Ammon's horn (tissue), 1 donor: ENCODE measurements around the gene ARID5B.

ENCODE experiments used
- DNase-seq: peaks from one replicate; pipeline ENCODE4 v3.0.0-alpha.2; 2016; ENCODE audit warnings: low spot score

The ARID5B gene

DNA sequence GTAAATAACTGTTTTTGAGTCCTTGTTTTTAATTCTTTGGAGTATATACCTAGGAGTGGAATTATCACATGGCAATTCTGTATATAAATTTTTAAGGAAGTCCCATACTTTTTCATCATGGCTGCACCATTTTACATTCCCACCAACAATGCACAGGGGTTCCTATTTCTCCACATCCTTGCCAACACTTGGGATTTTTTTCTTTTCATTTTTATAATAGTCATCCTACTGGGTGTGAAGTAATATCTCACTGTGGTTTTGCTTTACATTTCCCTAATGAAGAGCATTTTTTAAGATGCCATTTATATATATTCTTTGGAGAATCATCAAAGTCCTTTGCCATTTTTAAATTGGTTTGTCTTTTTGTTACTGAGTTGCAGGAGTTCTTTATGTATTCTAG is 89.7 kb downstream of the ARID5B start:
- DNase-seq, result no peak

DNA sequence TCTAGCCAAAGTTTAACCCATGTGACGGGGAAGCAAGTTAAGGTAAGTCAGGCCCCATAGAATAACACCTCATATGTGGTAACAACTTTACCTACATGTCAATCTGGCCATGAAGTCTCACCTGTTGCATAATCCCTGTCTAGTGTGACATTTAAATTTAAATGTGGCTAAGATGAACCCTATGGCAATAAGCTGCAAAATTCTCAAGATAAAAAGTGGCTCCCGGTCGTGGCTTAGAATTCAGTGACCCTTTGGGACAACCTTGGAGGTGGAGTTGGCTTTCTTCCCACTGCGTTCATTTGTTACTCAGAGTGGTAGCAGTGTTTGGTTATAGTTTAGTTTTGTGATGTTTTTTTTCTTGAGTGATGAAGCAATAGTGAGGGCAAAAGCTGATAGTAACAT is 90.6 kb downstream of the ARID5B start:
- no peak for DNase-seq

DNA sequence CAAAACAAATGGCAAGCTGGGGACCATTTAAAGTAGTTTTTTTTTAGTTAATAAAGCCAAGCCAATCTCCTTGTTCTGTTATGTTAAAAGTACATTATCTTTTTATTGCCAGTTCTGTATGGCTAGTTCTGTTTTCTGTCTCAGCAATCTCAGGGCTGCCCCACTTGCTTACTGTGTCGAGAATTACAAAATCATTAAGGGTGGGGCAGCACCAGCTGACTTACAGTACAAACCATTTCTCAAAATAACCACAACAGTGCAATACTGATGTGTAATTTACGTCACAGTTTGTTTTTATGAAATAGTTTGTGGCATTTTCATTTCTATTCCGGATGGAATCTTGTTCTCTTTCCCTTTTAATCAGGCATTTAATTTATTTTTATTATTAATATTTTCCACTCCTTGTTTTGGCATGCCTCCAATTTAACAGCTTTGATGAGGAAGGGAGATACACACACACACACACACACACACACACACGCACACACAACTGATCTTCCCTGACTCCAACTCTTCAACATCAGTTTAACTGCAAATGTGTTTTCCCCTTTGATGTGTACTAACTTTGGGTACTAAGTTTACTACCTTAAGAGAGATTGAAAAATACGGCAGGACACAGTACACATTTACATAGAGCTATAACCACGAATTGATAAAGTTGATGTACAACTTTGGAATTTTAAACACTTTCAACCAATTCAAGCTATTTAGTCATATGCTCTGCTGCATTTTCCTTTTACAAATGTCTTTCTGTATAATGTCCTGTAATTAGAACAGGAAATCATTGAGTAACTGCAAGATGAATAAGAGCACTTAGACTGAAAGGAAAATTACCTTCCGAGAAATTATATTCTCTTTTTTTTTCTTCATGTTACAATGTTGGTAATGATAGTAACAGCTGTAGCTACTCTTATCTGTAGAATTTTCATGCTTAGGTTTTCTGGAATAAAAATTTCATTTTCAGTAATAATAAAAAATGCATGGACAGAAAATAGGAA is 91.5 kb downstream of the ARID5B start:
- DNase-seq, result no peak

- no peak for DNase-seq
Observed at GRCh38 chr10:61993711-61994401, 92.4 kb downstream of the ARID5B start.

- no peak for DNase-seq
Observed at GRCh38 chr10:61994405-61995219, 93.1 kb downstream of the ARID5B start.

DNA sequence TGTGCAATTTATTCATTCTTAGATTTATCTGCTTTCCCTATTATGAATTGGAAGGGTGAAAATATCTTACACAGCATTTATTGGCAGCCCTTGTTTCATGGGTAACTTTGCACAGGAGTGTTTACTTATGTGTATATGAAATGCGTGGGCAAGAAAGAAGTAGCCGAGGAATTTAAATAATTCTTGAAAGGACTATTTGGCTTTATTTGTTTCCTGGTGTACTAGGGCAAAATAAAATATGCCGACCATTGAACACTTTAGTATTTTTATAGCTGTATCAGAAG is 93.7 kb downstream of the ARID5B start:
- no peak for DNase-seq

GRCh38 chr10:61998937-61999336 is 97.4 kb downstream of the ARID5B start:
- no peak for DNase-seq

GRCh38 chr10:62000037-62000603 is 98.6 kb downstream of the ARID5B start:
- DNase-seq, result no peak

GRCh38 chr10:62000726-62001125 is 99.2 kb downstream of the ARID5B start:
- DNase-seq, result no peak

GRCh38 chr10:62001898-62002297 is 100.4 kb downstream of the ARID5B start:
- no peak for DNase-seq

DNA sequence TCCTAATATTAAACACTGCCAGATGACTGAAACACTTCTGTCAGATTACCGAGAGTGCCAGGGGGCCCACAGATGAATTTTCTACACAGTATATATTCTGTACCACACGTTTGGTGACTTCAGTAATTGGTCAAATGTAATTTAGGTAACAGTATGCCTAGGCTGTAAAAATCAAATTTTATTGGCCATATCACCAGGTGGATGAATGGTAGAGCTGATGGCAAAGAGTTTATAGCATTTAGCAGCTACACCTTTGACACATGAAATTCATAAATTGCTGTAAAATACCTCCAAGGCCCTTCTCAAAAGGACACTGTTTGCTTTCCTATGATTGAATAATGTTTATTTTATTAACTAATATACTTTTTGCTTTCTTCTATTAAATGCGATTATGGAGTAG is 101.3 kb downstream of the ARID5B start:
- DNase-seq, result no peak

- DNase-seq, result no peak
Observed at GRCh38 chr10:62004042-62004441, 102.5 kb downstream of the ARID5B start.

GRCh38 chr10:62005281-62005680 is 103.8 kb downstream of the ARID5B start:
- DNase-seq, result no peak

- DNase-seq, result no peak
Observed at GRCh38 chr10:62005687-62006086, 104.2 kb downstream of the ARID5B start.

GRCh38 chr10:62007145-62007544 is 105.6 kb downstream of the ARID5B start:
- DNase-seq, result no peak

GRCh38 chr10:62008196-62008595 is 106.7 kb downstream of the ARID5B start:
- DNase-seq, result no peak

GRCh38 chr10:62008946-62009345 is 107.4 kb downstream of the ARID5B start:
- no peak for DNase-seq

DNA sequence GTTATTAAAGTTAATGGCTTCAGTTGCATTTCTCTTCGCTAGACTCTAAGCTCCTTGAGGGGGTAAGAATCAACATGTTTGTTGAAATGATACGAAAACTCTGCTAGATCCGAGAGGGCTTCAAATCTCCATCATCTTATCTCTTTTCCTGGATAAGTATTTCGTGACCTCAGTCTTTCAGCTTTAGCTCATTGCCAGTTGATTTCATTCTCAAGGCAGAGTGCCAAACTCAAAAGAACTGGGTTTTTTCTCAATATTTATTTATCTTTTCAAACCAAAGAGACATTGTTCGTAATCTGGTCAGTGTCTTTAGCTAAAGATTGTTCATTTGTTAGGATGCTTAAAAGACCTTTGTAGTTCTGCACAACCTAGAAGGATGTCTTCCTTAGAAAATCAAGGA is 108.9 kb downstream of the ARID5B start:
- DNase-seq, result no peak

DNA sequence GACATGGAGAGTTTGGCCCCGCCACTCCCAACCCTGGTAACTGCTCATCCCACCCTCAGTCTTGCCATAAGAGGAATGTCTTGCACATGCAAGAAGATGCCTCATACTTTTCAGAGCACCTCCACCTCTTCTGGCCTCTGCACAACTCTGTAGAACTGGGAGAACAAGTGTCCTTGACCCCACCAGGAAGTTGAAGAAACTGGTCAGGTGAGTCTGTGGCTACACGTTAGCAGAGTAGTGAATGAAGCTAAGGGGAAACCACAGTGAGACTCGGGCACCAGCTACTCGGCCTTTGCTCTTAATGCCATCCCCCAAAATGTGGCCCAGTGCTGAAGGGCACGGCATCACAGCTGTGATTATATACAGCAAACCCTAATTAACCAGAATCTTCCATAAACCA is 110.1 kb downstream of the ARID5B start:
- no peak for DNase-seq

DNA sequence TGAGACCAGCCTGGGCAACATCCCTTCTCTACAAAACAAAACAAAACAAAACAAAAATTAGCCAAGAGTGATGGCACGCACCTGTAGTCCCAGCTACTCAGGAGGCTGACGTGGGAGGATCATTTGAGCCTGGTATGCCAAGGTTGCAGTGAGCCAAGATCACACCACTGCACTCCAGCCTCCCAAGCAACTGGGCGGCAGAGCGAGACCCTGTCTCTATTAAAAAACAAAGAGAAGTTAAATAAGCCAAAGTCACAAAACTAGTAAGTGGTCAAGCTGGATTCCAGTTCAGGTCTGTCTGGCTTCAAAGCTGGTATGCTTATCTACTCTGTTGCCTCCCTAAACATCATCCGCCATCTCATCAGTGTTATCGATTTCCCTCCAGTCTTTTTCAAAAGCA is 110.8 kb downstream of the ARID5B start:
- DNase-seq, result no peak

- no peak for DNase-seq
Observed at GRCh38 chr10:62014510-62014909, 113.0 kb downstream of the ARID5B start.

- no peak for DNase-seq
Observed at GRCh38 chr10:62015994-62016393, 114.5 kb downstream of the ARID5B start.
